Endothelial cell of umbilical vein (primary cell): ENCODE measurements around the gene KIAA1755.

Experiments used
- CTCF ChIP-seq, 2 donors: IDR thresholded peaks; 1 replicate in 1 of 2; 2 replicates in 1 of 2; pipeline ENCODE4 v1.5.1; 2011; ENCODE audit warnings: low read length in 2 of 2, mild to moderate bottlenecking in 2 of 2, moderate library complexity in 2 of 2, control low read depth in 1 of 2, inconsistent platforms in 1 of 2, low read depth in 1 of 2; ENCODE audit not compliant: insufficient read depth in 1 of 2; ENCODE audit errors: extremely low read depth in 1 of 2
- EZH2 ChIP-seq: IDR thresholded peaks from 2 replicates; pipeline ENCODE4 v1.6.1; 2012; ENCODE audit warnings: borderline replicate concordance, low read depth, mild to moderate bottlenecking, moderate library complexity, low read length, inconsistent platforms; ENCODE audit not compliant: severe bottlenecking
- FOS ChIP-seq: IDR thresholded peaks from 2 replicates; pipeline ENCODE4 v1.6.1; 2011; ENCODE audit warnings: mild to moderate bottlenecking, low read length, moderate library complexity, borderline replicate concordance; ENCODE audit not compliant: insufficient read depth
- JUN ChIP-seq: IDR thresholded peaks from 2 replicates; pipeline ENCODE4 v1.6.1; 2011; ENCODE audit warnings: borderline replicate concordance, low read depth; ENCODE audit not compliant: insufficient read length, insufficient read depth
- MAX ChIP-seq: IDR thresholded peaks from 2 replicates; pipeline ENCODE4 v1.6.1; 2011; ENCODE audit not compliant: insufficient read depth, insufficient read length
- MYC ChIP-seq: IDR thresholded peaks from one replicate; pipeline ENCODE4 v1.6.1; 2011; ENCODE audit warnings: mild to moderate bottlenecking, low read depth, low read length
- POLR2A ChIP-seq: IDR thresholded peaks from 2 replicates; pipeline ENCODE4 v1.6.1; 2012; ENCODE audit warnings: low read depth, mild to moderate bottlenecking, control low read depth, low read length
- POLR2AphosphoS5 ChIP-seq: IDR thresholded peaks from 2 replicates; pipeline ENCODE4 v1.6.1; 2012; ENCODE audit warnings: low read depth, mild to moderate bottlenecking, control low read depth, low read length, moderate library complexity; ENCODE audit not compliant: insufficient read depth

- TF ChIP-seq FOS (no peak), CTCF (IDR thresholded peaks at IDR 0.05; ENCODE audit: extremely low read depth in 1 of 2, insufficient read depth in 1 of 2, low read depth in 1 of 2, low read length in 2 of 2) (no peak), POLR2A (no peak), POLR2AphosphoS5 (no peak), EZH2 (no peak), JUN (no peak), MYC (no peak), MAX (no peak)
Observed at GRCh38 chr20:38248133-38248532, 12.4 kb downstream of the KIAA1755 start.
